Suprapubic skin (tissue), 4 donors: ENCODE data around the gene LHFPL4. TPM values are rescaled to one million over a fixed set of nuclear protein-coding genes. Genes with fewer than 3 reads are reported as not detected.

Experiments used
- DNase-seq, 2 donors: peaks; one replicate each; pipeline ENCODE4 v3.0.0-alpha.2; 2019; ENCODE audit warnings: low spot score in 2 of 2
- H3K27ac ChIP-seq: fragments of 200-600 bp; sonication (generic); one replicate; pipeline ENCODE4 v1.5.1; 2019
- H3K27me3 ChIP-seq: fragments of 200-600 bp; sonication (generic); one replicate; pipeline ENCODE4 v1.5.1; 2019
- H3K36me3 ChIP-seq: fragments of 200-600 bp; sonication (generic); one replicate; pipeline ENCODE4 v1.5.1; 2019
- H3K4me1 ChIP-seq: fragments of 200-600 bp; sonication (generic); one replicate; pipeline ENCODE4 v1.5.1; 2019
- H3K4me3 ChIP-seq: fragments of 200-600 bp; sonication (generic); one replicate; pipeline ENCODE4 v1.5.1; 2019; ENCODE audit warnings: mild to moderate bottlenecking
- H3K9me3 ChIP-seq: fragments of 200-600 bp; sonication (generic); one replicate; pipeline ENCODE4 v1.5.1; 2019
- CTCF ChIP-seq, 2 donors: fragments of 200-600 bp in 1 of 2; fragments of 450-650 bp in 1 of 2; sonication (generic) in 1 of 2; IDR thresholded peaks; one replicate each; pipeline ENCODE4 v1.5.1; 2016 to 2019; ENCODE audit warnings: antibody characterized with exemption in 2 of 2, mild to moderate bottlenecking in 1 of 2, moderate library complexity in 1 of 2
- EP300 ChIP-seq: sonication (generic); formaldehyde crosslinking; IDR thresholded peaks from one replicate; pipeline ENCODE4 v1.6.1; 2017; ENCODE audit warnings: antibody characterized with exemption
- POLR2A ChIP-seq, 2 donors: fragments of 450-650 bp; IDR thresholded peaks; one replicate each; pipeline ENCODE4 v1.6.1; 2017; ENCODE audit warnings: antibody characterized with exemption in 2 of 2, mild to moderate bottlenecking in 2 of 2, moderate library complexity in 2 of 2
- POLR2AphosphoS5 ChIP-seq, 3 donors: sonication (generic); formaldehyde crosslinking; IDR thresholded peaks; one replicate each; pipeline ENCODE4 v1.6.1; 2017; ENCODE audit warnings: antibody characterized with exemption in 3 of 3
- WGBS: methylation state at CpG from one replicate; pipeline ENCODE4 v1.1.5; 2018; 5-methylcytosine and 5-hydroxymethylcytosine counted together
- total RNA-seq, 4 donors: library from RNA; depleted of rRNA; stranded (reverse); fragments of >200 nt; gene quantifications; one replicate each; pipeline ENCODE4 v1.1.0, GENCODE V29; 2016

Gene LHFPL4
- total RNA-seq, 4 donors from 2014 or later: 0.19 TPM; not detected in 3

DNA sequence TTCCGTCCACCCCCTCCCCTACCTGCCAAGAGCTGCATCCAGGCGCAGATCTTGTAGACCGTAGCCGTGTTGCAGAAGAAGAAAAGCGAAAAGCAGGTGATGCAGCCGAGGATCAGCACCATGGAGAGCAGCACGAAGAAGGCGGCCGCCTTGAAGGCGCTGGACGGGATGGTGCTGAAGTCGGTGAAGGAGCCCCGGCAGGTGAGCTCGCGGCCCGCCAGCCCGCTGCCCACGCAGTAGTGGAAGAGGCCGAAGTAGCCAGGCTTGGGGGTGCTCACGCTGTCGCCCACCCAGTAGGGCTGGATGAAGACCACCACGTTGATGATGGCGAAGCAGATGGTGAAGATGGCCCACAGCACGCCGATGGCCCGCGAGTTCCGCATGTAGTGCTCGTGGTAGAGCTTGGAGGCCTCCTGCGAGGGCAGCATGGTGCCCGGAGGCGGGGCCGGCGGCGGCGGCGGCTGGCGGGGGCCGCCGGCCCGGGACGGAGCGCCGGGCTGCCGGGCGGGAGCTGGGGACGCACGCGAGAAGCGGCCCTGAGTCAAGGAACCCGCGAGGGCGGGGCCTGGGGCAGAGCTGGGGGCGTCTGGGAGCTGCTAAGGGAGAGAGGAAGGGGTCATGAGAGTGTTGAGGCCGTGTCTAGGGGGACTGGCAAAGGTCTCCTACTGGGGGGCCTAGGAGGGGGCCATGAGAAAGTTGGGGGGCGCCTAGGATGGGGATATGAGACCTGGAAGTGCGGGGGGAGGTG is 1.2 kb downstream of the LHFPL4 start:
- no peak overlapping the region for H3K27ac ChIP-seq
- H3K4me3 ChIP-seq: no peak overlapping the region
- no peaks in the 10 kb centered on the region for H3K9me3 ChIP-seq
- 8% methylated on average over 7 of the region's 57 CpGs for WGBS
- no peak for TF ChIP-seq EP300
- no peak for TF ChIP-seq CTCF (IDR thresholded peaks at IDR 0.05)
- no peak for TF ChIP-seq POLR2AphosphoS5 (IDR thresholded peaks at IDR 0.05)
- no peak for TF ChIP-seq POLR2A (IDR thresholded peaks at IDR 0.05)
- DNase-seq: no peak
- no peaks in the 10 kb centered on the region for H3K36me3 ChIP-seq
- H3K27me3 ChIP-seq: peaks cover 57% of the 10 kb centered on the region
- peaks cover 7% of the 10 kb centered on the region for H3K4me1 ChIP-seq

DNA sequence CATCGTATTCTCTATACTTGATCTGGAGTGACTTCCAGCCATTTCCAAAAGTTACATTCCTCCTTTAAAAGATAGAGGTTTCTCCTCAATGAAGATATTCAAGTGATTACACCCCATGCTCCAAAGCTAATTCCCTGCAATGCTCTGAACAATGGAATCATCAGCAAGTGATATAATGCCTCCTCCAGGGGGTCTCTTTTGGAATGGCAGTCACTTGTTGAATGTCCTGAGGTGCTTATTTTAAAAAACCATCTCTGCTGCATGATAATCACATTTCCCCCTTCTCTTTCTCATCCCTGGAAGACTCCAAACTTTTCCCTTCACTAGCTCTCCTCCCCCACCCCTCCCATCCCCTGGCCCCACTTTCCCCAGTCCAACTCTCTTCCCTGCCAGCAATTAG is 2.6 kb downstream of the LHFPL4 start:
- TF ChIP-seq POLR2A (IDR thresholded peaks at IDR 0.05) (no peak), POLR2AphosphoS5 (IDR thresholded peaks at IDR 0.05) (no peak), EP300 (no peak), CTCF (IDR thresholded peaks at IDR 0.05) (no peak)
- Histone ChIP-seq H3K27ac (no peak overlapping the region), H3K36me3 (no peaks in the 10 kb centered on the region), H3K4me3 (no peak overlapping the region), H3K27me3 (peaks cover 62% of the 10 kb centered on the region), H3K4me1 (peaks cover 7% of the 10 kb centered on the region), H3K9me3 (no peaks in the 10 kb centered on the region)
- WGBS: 91% methylated on average over 1 of the region's 1 CpG
- no peak for DNase-seq

DNA sequence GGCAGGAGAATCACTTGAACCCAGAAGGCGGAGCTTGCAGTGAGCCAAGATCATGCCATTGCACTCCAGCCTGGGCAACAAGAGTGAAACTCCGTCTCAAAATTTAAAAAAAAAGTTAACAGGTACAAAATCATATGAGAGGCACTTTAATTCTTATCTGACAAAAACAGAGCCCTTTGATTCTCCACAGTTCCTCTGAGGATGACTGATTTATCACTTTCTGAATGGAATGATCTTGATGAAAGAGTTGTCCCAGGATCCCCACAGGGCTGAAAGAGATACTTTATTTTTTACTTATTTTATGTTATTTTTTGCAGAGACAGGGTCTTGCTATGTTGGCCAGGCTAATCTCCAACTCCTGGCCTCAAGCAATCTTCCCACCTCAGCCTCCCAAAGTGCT is 4.0 kb downstream of the LHFPL4 start:
- peaks cover 7% of the 10 kb centered on the region for H3K4me1 ChIP-seq
- H3K27me3 ChIP-seq: peaks cover 53% of the 10 kb centered on the region
- WGBS: 81% methylated on average over 2 of the region's 2 CpGs

DNA sequence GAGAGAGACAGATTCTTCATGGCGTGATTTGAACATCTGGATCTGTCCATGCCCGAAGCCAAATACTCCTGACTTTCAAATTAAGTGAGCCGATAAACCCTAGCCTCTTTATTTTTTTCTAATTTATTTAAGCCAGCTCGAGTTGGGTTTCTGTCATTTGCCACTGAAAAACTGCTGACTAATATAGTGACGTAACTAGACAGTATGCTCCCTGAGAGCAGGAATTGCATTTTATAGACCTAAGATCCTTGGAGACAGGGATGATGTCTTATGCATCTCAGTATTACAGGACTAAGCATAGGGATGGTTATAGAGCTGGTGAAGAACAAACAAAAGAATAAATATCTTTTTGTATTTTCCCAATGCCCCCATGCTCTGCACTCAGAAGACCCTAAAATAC is 4.6 kb downstream of the LHFPL4 start:
- Histone ChIP-seq H3K9me3 (no peaks in the 10 kb centered on the region), H3K4me1 (peaks cover 7% of the 10 kb centered on the region), H3K36me3 (no peaks in the 10 kb centered on the region), H3K4me3 (no peak overlapping the region), H3K27ac (no peak overlapping the region), H3K27me3 (peaks cover 47% of the 10 kb centered on the region)
- no peak for DNase-seq
- TF ChIP-seq EP300 (no peak), POLR2AphosphoS5 (IDR thresholded peaks at IDR 0.05) (no peak), POLR2A (IDR thresholded peaks at IDR 0.05) (no peak), CTCF (IDR thresholded peaks at IDR 0.05) (no peak)
- 82% methylated on average over 5 of the region's 5 CpGs for WGBS

More for the DNA sequence above, 4.0 kb downstream of the LHFPL4 start:
- DNase-seq: no peak
- Histone ChIP-seq H3K9me3 (no peaks in the 10 kb centered on the region), H3K4me3 (no peak overlapping the region), H3K36me3 (no peaks in the 10 kb centered on the region), H3K27ac (no peak overlapping the region)
- no peak for TF ChIP-seq CTCF (IDR thresholded peaks at IDR 0.05)
- no peak for TF ChIP-seq POLR2AphosphoS5 (IDR thresholded peaks at IDR 0.05)
- no peak for TF ChIP-seq EP300
- no peak for TF ChIP-seq POLR2A (IDR thresholded peaks at IDR 0.05)

GRCh38 chr3:9542182-9542581 is 11.4 kb downstream of the LHFPL4 start:
- Histone ChIP-seq H3K9me3 (no peaks in the 10 kb centered on the region), H3K4me1 (no peaks in the 10 kb centered on the region), H3K36me3 (no peaks in the 10 kb centered on the region), H3K4me3 (no peak overlapping the region), H3K27me3 (peaks cover 3% of the 10 kb centered on the region), H3K27ac (no peak overlapping the region)
- no peak for DNase-seq
- WGBS: 91% methylated on average over 3 of the region's 3 CpGs
- TF ChIP-seq EP300 (no peak), POLR2AphosphoS5 (IDR thresholded peaks at IDR 0.05) (no peak), POLR2A (IDR thresholded peaks at IDR 0.05) (no peak), CTCF (IDR thresholded peaks at IDR 0.05) (no peak)
